GM12878 (cell line): ENCODE data around the gene AGAP6. TPM values are rescaled to one million over a fixed set of nuclear protein-coding genes. Genes with fewer than 3 reads are reported as not detected.
"Not testable (repeated sequence)": the region's sequence is repeated elsewhere in the genome, so short reads cannot be mapped to it uniquely, and the experiment has no call there.

ENCODE experiments used
- ATAC-seq: fragments of 200-7000 bp; cut with Tn5 transposase; 3 replicates; pipeline ENCODE4 v1.9.1; 2020; ENCODE audit warnings: mild to moderate bottlenecking, moderate library complexity
- BruUV-seq: library from RNA; stranded (reverse); fragments of 400-500 nt; replicated peaks from 2 replicates; lab custom pipeline; 2021; lab: Mats Ljungman, UMichigan
- CTCF ChIA-PET: fragments of 300-600 bp; sonication (Branson Sonifier 250); formaldehyde crosslinking; extraction: SDS; loops from one replicate; lab custom pipeline; 2021; ENCODE audit warnings: inconsistent platforms; lab: Yijun Ruan, JAX
- POLR2A ChIA-PET: fragments of 350-600 bp; formaldehyde crosslinking; extraction: SDS; loops from one replicate; lab custom pipeline; 2021; ENCODE audit warnings: inconsistent platforms; lab: Charles Lee
- RAD21 ChIA-PET: fragments of 300-600 bp; sonication (Branson Sonifier 250); formaldehyde crosslinking; loops from one replicate; lab custom pipeline; 2023; ENCODE audit warnings: antibody characterized with exemption; ENCODE audit not compliant: unreplicated experiment; lab: Charles Lee
- SMC1A ChIA-PET: fragments of 300-600 bp; sonication (Branson Sonifier 250); formaldehyde crosslinking; loops from one replicate; lab custom pipeline; 2023; ENCODE audit not compliant: unreplicated experiment, uncharacterized antibody; lab: Charles Lee
- DNase-seq: peaks from one replicate; pipeline ENCODE4 v3.0.0-alpha.2; 2011; ENCODE audit warnings: low read depth, low spot score
- FAIRE-seq: peaks from 3 replicates; lab custom pipeline; 2011; peaks lifted over from hg19 to GRCh38; lab: Jason Lieb, UNC
- H2AFZ ChIP-seq: 2 replicates; pipeline ENCODE4 v1.6.0; 2011; ENCODE audit warnings: low read depth, low read length, control low read depth; ENCODE audit not compliant: control insufficient read depth
- H3K27ac ChIP-seq: 2 replicates; pipeline ENCODE4 v1.5.1; 2011; ENCODE audit warnings: control low read depth; ENCODE audit not compliant: control insufficient read depth, insufficient read depth
- H3K27me3 ChIP-seq, 2 experiments: replicated peaks in 1 of 2; 2 replicates each; pipeline versions ENCODE4 v1.6.0 to v1.6.1; 2011; ENCODE audit warnings: low read length in 1 of 2; ENCODE audit not compliant: control insufficient read depth in 2 of 2, insufficient read depth in 2 of 2
- H3K36me3 ChIP-seq, 2 experiments: 2 replicates each; pipeline ENCODE4 v1.5.1; 2011; ENCODE audit warnings: low read length in 1 of 2; ENCODE audit not compliant: control insufficient read depth in 2 of 2, insufficient read depth in 2 of 2
- H3K4me1 ChIP-seq: 2 replicates; pipeline ENCODE4 v1.6.1; 2011; ENCODE audit warnings: mild to moderate bottlenecking, low read length, moderate library complexity, mixed read lengths; ENCODE audit not compliant: control insufficient read depth, insufficient read depth
- H3K4me2 ChIP-seq: 2 replicates; pipeline ENCODE4 v1.6.0; 2011; ENCODE audit warnings: control low read depth; ENCODE audit not compliant: control insufficient read depth, insufficient read depth
- H3K4me3 ChIP-seq: fragments of 200-600 bp; sonication (generic); 2 replicates; pipeline ENCODE4 v1.5.1; 2016
- H3K79me2 ChIP-seq: 2 replicates; pipeline ENCODE4 v1.6.0; 2011; ENCODE audit warnings: low read length; ENCODE audit not compliant: control insufficient read depth, insufficient read depth
- H3K9ac ChIP-seq: 2 replicates; pipeline ENCODE4 v1.8.0; 2011; ENCODE audit warnings: low read length, control low read depth, mixed read lengths; ENCODE audit not compliant: control insufficient read depth, insufficient read depth
- H3K9me3 ChIP-seq: replicated peaks from 3 replicates; pipeline ENCODE4 v1.5.1; 2011; ENCODE audit warnings: mild to moderate bottlenecking, low read length; ENCODE audit not compliant: control insufficient read depth, insufficient read depth
- H4K20me1 ChIP-seq: 2 replicates; pipeline ENCODE4 v1.6.0; 2011; ENCODE audit not compliant: control insufficient read depth, insufficient read depth
- CHD1 ChIP-seq: IDR thresholded peaks from 2 replicates; pipeline ENCODE4 v1.6.1; 2012; ENCODE audit warnings: low read depth, low read length, improper control_type of control experiment
- WGBS: methylation state at CpG from one replicate; pipeline ENCODE4 v1.1.6; 2016; ENCODE audit warnings: low lambda C conversion rate; ENCODE audit not compliant: insufficient replicate concordance, insufficient coverage; ENCODE audit errors: missing lambda C conversion rate; 5-methylcytosine and 5-hydroxymethylcytosine counted together
- in situ Hi-C: fragments of 300-500 bp; cut with MboI; formaldehyde crosslinking; loops from 9 replicates; pipeline ENCODE4 v1.14.3; 2018; ENCODE audit warnings: mixed read lengths
- intact Hi-C: fragments of 100-400 bp; cut with micrococcal nuclease; formaldehyde crosslinking; loops from one replicate; pipeline ENCODE4 v1.14.2; 2022; ENCODE audit not compliant: unreplicated experiment
- polyA plus RNA-seq, 11 experiments: library from polyadenylated mRNA; depleted of rRNA in 4 of 11; unstranded in 6 of 11; stranded (reverse) in 5 of 11; fragments of >200 nt; fragmentation: Nextera tagmentation in 4 of 11; fragmentation: Illumina TruSeq in 1 of 11; extraction: Ambion mirVana in 4 of 11; extraction: Trizol in 1 of 11; gene quantifications; 1 replicate in 1 of 11; 2 replicates in 10 of 11; pipeline versions ENCODE4 v1.2.1 to v1.2.3, GENCODE V29; 2011 to 2016; ENCODE audit warnings: inconsistent platforms in 2 of 11, missing spikeins in 2 of 11, low read depth in 1 of 11
- total RNA-seq, 4 experiments: library from RNA; depleted of rRNA in 3 of 4; stranded (reverse); fragments of >200 nt in 3 of 4; fragmentation: Illumina TruSeq in 1 of 4; extraction: Trizol in 1 of 4; gene quantifications; 2 replicates each; pipeline versions ENCODE4 v1.2.1 to v1.2.3, GENCODE V29; 2013 to 2021

Gene AGAP6
- total and polyA plus RNA-seq, 10 of the 15 experiments (the other 5 are each of a cell fraction or from before 2014, with no cell fraction given): 0.66 to 24.0 (median 12.2) TPM

- H3K9ac ChIP-seq: peak overlapping the region; percentile 83
- DNase-seq, RAD21 ChIA-PET, intact Hi-C loops, H4K20me1 ChIP-seq, H3K4me1 ChIP-seq, H3K9me3 ChIP-seq, H3K36me3 ChIP-seq, in situ Hi-C loops, SMC1A ChIA-PET, H3K27me3 ChIP-seq: not testable (repeated sequence)
- BruUV-seq: TSS peak; percentile 79
- H3K79me2 ChIP-seq: peaks cover 50% of the 10 kb centered on the region
- H3K4me2 ChIP-seq: 0 out of 2 replicates have a peak overlapping the region, but pooled peaks have one; percentile 28
- 0 out of 2 replicates have a peak, but pooled peaks have one; percentile 40 for TF ChIP-seq CHD1
- TF ChIP-seq, all 136 proteins: peak for 1; not testable (repeated sequence) for 135
- 1% methylated on average over 12 of the region's 12 CpGs for WGBS
- peak; percentile 48 for ATAC-seq
- H3K27ac ChIP-seq: peak overlapping the region; percentile 64
- H2AFZ ChIP-seq: peak overlapping the region; percentile 72
- FAIRE-seq, POLR2A ChIA-PET, CTCF ChIA-PET: not testable (repeated sequence)
- H3K4me3 ChIP-seq: peak overlapping the region; percentile 98
These were observed 45.9 kb upstream of the AGAP6 start for GRCh38 chr10:49942339-49942705.

- H3K36me3 ChIP-seq, H3K27me3 ChIP-seq, H3K4me1 ChIP-seq, in situ Hi-C loops, H4K20me1 ChIP-seq, H3K9me3 ChIP-seq, FAIRE-seq, H2AFZ ChIP-seq, ATAC-seq, SMC1A ChIA-PET, intact Hi-C loops, DNase-seq, BruUV-seq, H3K27ac ChIP-seq, H3K9ac ChIP-seq, CTCF ChIA-PET: not testable (repeated sequence)
- peak overlapping the region; percentile 55 for H3K4me2 ChIP-seq
- 95% methylated on average over 1 of the region's 2 CpGs for WGBS
- H3K4me3 ChIP-seq: peak overlapping the region; percentile 23; the same call in 1 of the 2 replicates
- peaks cover 46% of the 10 kb centered on the region for H3K79me2 ChIP-seq
- ChIA-PET RAD21 (interaction anchor here (0.6 kb wide), 2 partner anchors 11 to 477 kb away, joined by 3 to 4 read pairs; no protein-coding TSS in a partner anchor), POLR2A (interaction anchor here (0.6 to 0.7 kb wide), 2 partner anchors 405 to 443 kb away, joined by 4 read pairs; partner anchors contain the start of gene ERCC6)
These were observed 44.6 kb upstream of the AGAP6 start for GRCh38 chr10:49943607-49944006.
